ENCODE data around the gene CROCC2. TPM values are rescaled to one million over a fixed set of nuclear protein-coding genes. Genes with fewer than 3 reads are reported as not detected.

The CROCC2 gene
- total and polyA plus RNA-seq, 10 of the 15 experiments (the other 5 are each of a cell fraction or from before 2014, with no cell fraction given) = not detected

DNA sequence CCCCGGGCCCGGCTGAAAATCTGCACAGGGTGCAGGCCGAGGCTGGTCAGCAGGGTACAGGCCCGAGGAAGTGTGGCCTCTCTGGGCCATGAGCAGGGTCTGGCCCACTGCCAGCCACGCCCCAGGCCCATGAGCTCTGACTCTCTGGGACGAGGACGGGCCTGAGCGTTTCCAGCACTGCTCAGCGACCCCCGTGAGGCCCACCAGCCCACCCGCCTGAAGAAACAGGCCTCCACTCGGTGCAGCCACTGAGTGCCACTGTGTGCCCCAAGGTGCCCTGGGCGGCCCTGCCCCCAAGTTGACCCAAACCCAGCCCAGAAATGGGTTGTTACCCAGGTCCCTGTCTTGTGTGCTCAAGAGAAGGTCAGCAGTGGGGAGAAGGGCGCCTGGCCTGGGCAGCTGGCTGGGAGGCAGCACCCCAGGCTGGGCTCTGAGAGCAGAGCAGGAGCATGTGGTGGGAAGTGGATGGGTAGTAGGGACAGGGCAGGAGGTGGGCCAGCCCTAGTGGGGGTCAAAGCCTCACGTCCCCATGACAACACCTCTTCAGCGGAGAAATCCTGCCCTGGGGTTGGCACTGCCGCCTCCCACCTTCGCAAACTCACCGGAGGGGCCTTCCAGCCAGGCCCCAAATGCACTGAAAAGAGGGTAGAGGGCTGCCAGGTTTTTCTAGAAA lies 90.2 kb downstream of the CROCC2 start:
- H3K79me2 ChIP-seq (ENCODE audit: control insufficient read depth, insufficient read depth, low read length) = no peaks in the 10 kb centered on the region
- no peak overlapping the region for H2AFZ ChIP-seq (ENCODE audit: control insufficient read depth, low read depth, low read length)
- no peak overlapping the region for H3K4me3 ChIP-seq
- SMC1A ChIA-PET (ENCODE audit: uncharacterized antibody, unreplicated experiment) = no interaction called here
- no peak for ATAC-seq
- 27% methylated on average over 17 of the region's 19 CpGs for WGBS (ENCODE audit: insufficient coverage, insufficient replicate concordance, low lambda C conversion rate, missing lambda C conversion rate)
- H3K4me2 ChIP-seq (ENCODE audit: control insufficient read depth, insufficient read depth) = no peak overlapping the region
- intact Hi-C loops (cut with micrococcal nuclease; ENCODE audit: unreplicated experiment) = no loop called here
- peaks cover 1 to 7% of the 10 kb centered on the region in 2 experiments; a peak in 3 of 4 replicates for H3K27me3 ChIP-seq (replicated peaks in 1 of 2; ENCODE audit: control insufficient read depth in 2 of 2, insufficient read depth in 2 of 2, low read length in 1 of 2)
- no TSS peak for BruUV-seq (replicated peaks)
- no peak overlapping the region for H3K9ac ChIP-seq (ENCODE audit: control insufficient read depth, insufficient read depth, low read length)
- in situ Hi-C loops (cut with MboI) = no loop called here
- H3K27ac ChIP-seq (ENCODE audit: control insufficient read depth, insufficient read depth) = no peak overlapping the region
- no peaks in the 10 kb centered on the region for H3K36me3 ChIP-seq (ENCODE audit: control insufficient read depth in 2 of 2, insufficient read depth in 2 of 2, low read length in 1 of 2)
- no peak for DNase-seq (ENCODE audit: low read depth, low spot score)
- CTCF ChIA-PET = no interaction called here
- POLR2A ChIA-PET = no interaction called here
- RAD21 ChIA-PET (ENCODE audit: unreplicated experiment) = no interaction called here
- FAIRE-seq = no peak
- no peaks in the 10 kb centered on the region for H3K9me3 ChIP-seq (replicated peaks; ENCODE audit: control insufficient read depth, insufficient read depth, low read length)
- H4K20me1 ChIP-seq (ENCODE audit: control insufficient read depth, insufficient read depth) = no peaks in the 10 kb centered on the region
- no peaks in the 10 kb centered on the region for H3K4me1 ChIP-seq (ENCODE audit: control insufficient read depth, insufficient read depth, low read length)
- TF ChIP-seq RAD21 (IDR thresholded peaks at IDR 0.05; ENCODE audit: insufficient read depth, low read depth, low read length) = no peak
- TF ChIP-seq RAD51 (IDR thresholded peaks at IDR 0.05) = no peak
- no peak for TF ChIP-seq LARP7 (IDR thresholded peaks at IDR 0.05)
- no peak for TF ChIP-seq NFIC (IDR thresholded peaks at IDR 0.05; ENCODE audit: low read depth, low read length)
- no peak for TF ChIP-seq NFYA (IDR thresholded peaks at IDR 0.05; ENCODE audit: borderline replicate concordance, low read depth, low read length)
- TF ChIP-seq, protein P1, sequence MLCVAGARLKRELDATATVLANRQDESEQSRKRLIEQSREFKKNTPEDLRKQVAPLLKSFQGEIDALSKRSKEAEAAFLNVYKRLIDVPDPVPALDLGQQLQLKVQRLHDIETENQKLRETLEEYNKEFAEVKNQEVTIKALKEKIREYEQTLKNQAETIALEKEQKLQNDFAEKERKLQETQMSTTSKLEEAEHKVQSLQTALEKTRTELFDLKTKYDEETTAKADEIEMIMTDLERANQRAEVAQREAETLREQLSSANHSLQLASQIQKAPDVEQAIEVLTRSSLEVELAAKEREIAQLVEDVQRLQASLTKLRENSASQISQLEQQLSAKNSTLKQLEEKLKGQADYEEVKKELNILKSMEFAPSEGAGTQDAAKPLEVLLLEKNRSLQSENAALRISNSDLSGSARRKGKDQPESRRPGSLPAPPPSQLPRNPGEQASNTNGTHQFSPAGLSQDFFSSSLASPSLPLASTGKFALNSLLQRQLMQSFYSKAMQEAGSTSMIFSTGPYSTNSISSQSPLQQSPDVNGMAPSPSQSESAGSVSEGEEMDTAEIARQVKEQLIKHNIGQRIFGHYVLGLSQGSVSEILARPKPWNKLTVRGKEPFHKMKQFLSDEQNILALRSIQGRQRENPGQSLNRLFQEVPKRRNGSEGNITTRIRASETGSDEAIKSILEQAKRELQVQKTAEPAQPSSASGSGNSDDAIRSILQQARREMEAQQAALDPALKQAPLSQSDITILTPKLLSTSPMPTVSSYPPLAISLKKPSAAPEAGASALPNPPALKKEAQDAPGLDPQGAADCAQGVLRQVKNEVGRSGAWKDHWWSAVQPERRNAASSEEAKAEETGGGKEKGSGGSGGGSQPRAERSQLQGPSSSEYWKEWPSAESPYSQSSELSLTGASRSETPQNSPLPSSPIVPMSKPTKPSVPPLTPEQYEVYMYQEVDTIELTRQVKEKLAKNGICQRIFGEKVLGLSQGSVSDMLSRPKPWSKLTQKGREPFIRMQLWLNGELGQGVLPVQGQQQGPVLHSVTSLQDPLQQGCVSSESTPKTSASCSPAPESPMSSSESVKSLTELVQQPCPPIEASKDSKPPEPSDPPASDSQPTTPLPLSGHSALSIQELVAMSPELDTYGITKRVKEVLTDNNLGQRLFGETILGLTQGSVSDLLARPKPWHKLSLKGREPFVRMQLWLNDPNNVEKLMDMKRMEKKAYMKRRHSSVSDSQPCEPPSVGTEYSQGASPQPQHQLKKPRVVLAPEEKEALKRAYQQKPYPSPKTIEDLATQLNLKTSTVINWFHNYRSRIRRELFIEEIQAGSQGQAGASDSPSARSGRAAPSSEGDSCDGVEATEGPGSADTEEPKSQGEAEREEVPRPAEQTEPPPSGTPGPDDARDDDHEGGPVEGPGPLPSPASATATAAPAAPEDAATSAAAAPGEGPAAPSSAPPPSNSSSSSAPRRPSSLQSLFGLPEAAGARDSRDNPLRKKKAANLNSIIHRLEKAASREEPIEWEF (IDR thresholded peaks at IDR 0.05; ENCODE audit: insufficient replicate concordance, low read depth, low read length) = no peak
- no peak for TF ChIP-seq ZNF217 (IDR thresholded peaks at IDR 0.05)
- TF ChIP-seq HSF1 (IDR thresholded peaks at IDR 0.05; ENCODE audit: low read depth, low read length) = no peak
- no peak for TF ChIP-seq GATAD2B (conservative IDR thresholded peaks at IDR 0.05; ENCODE audit: low read depth)
- TF ChIP-seq ZBED1 (IDR thresholded peaks at IDR 0.05; ENCODE audit: borderline replicate concordance) = no peak
- TF ChIP-seq PBX3 (IDR thresholded peaks at IDR 0.05; ENCODE audit: insufficient replicate concordance, low read depth, low read length) = no peak

Data from GM12878 (cell line).